ENCODE measurements around the gene SCTR.

SCTR gene

GRCh38 chr2:119440501-119440870, 83.8 kb downstream of the SCTR start:
- no peaks in the 10 kb centered on the region for H4K20me1 ChIP-seq (ENCODE audit: insufficient read depth, low read length)
- TF ChIP-seq CTCF (IDR thresholded peaks at IDR 0.05; ENCODE audit: low read depth, low read length) (no peak), EZH2phosphoT487 (IDR thresholded peaks at IDR 0.05; ENCODE audit: low read depth) (no peak)
- H3K4me1 ChIP-seq (ENCODE audit: low read length), result no peaks in the 10 kb centered on the region
- H3K79me2 ChIP-seq (ENCODE audit: low read length), result no peaks in the 10 kb centered on the region
- H3K36me3 ChIP-seq (replicated peaks; ENCODE audit: low read depth, low read length), result no peaks in the 10 kb centered on the region
- H3K9me3 ChIP-seq (ENCODE audit: insufficient read depth, low read length), result no peaks in the 10 kb centered on the region
- H3K9ac ChIP-seq (ENCODE audit: low read length), result no peak overlapping the region
- H3K27me3 ChIP-seq (ENCODE audit: low read depth, low read length), result peaks cover 25% of the 10 kb centered on the region
- H3K4me2 ChIP-seq (ENCODE audit: low read length), result no peak overlapping the region
- H2AFZ ChIP-seq (ENCODE audit: low read depth, low read length), result no peak overlapping the region
- no peak overlapping the region for H3K4me3 ChIP-seq (ENCODE audit: low read length)
- no peak overlapping the region for H3K27ac ChIP-seq (ENCODE audit: low read length)

- H3K79me2 ChIP-seq (ENCODE audit: low read length), result no peaks in the 10 kb centered on the region
- no peaks in the 10 kb centered on the region for H3K36me3 ChIP-seq (replicated peaks; ENCODE audit: low read depth, low read length)
- no peak overlapping the region for H2AFZ ChIP-seq (ENCODE audit: low read depth, low read length)
- no peak overlapping the region for H3K27ac ChIP-seq (ENCODE audit: low read length)
- H3K9me3 ChIP-seq (ENCODE audit: insufficient read depth, low read length), result no peaks in the 10 kb centered on the region
- no peak overlapping the region for H3K4me2 ChIP-seq (ENCODE audit: low read length)
- H3K9ac ChIP-seq (ENCODE audit: low read length), result no peak overlapping the region
- no peaks in the 10 kb centered on the region for H4K20me1 ChIP-seq (ENCODE audit: insufficient read depth, low read length)
- H3K4me1 ChIP-seq (ENCODE audit: low read length), result no peaks in the 10 kb centered on the region
- TF ChIP-seq EZH2phosphoT487 (IDR thresholded peaks at IDR 0.05; ENCODE audit: low read depth) (no peak), CTCF (IDR thresholded peaks at IDR 0.05; ENCODE audit: low read depth, low read length) (no peak)
- H3K4me3 ChIP-seq (ENCODE audit: low read length), result no peak overlapping the region
- H3K27me3 ChIP-seq (ENCODE audit: low read depth, low read length), result peaks cover 30% of the 10 kb centered on the region
These were observed 84.4 kb downstream of the SCTR start for GRCh38 chr2:119439574-119440500.

GRCh38 chr2:119438726-119439284, 85.5 kb downstream of the SCTR start:
- Histone ChIP-seq H3K4me2 (ENCODE audit: low read length) (no peak overlapping the region), H4K20me1 (ENCODE audit: insufficient read depth, low read length) (no peaks in the 10 kb centered on the region), H3K79me2 (ENCODE audit: low read length) (no peaks in the 10 kb centered on the region), H3K27me3 (ENCODE audit: low read depth, low read length) (peaks cover 41% of the 10 kb centered on the region), H3K27ac (ENCODE audit: low read length) (no peak overlapping the region), H2AFZ (ENCODE audit: low read depth, low read length) (no peak overlapping the region), H3K4me1 (ENCODE audit: low read length) (no peaks in the 10 kb centered on the region), H3K9me3 (ENCODE audit: insufficient read depth, low read length) (no peaks in the 10 kb centered on the region), H3K9ac (ENCODE audit: low read length) (no peak overlapping the region), H3K4me3 (ENCODE audit: low read length) (no peak overlapping the region), H3K36me3 (replicated peaks; ENCODE audit: low read depth, low read length) (no peaks in the 10 kb centered on the region)
- no peak for TF ChIP-seq CTCF (IDR thresholded peaks at IDR 0.05; ENCODE audit: low read depth, low read length)
- no peak for TF ChIP-seq EZH2phosphoT487 (IDR thresholded peaks at IDR 0.05; ENCODE audit: low read depth)

- Histone ChIP-seq H4K20me1 (ENCODE audit: insufficient read depth, low read length) (no peaks in the 10 kb centered on the region), H3K79me2 (ENCODE audit: low read length) (no peaks in the 10 kb centered on the region), H3K27me3 (ENCODE audit: low read depth, low read length) (peaks cover 46% of the 10 kb centered on the region), H3K27ac (ENCODE audit: low read length) (no peak overlapping the region), H3K4me3 (ENCODE audit: low read length) (no peak overlapping the region), H3K4me2 (ENCODE audit: low read length) (no peak overlapping the region), H3K36me3 (replicated peaks; ENCODE audit: low read depth, low read length) (no peaks in the 10 kb centered on the region), H3K9ac (ENCODE audit: low read length) (no peak overlapping the region), H3K4me1 (ENCODE audit: low read length) (no peaks in the 10 kb centered on the region), H2AFZ (ENCODE audit: low read depth, low read length) (no peak overlapping the region), H3K9me3 (ENCODE audit: insufficient read depth, low read length) (no peaks in the 10 kb centered on the region)
- TF ChIP-seq EZH2phosphoT487 (IDR thresholded peaks at IDR 0.05; ENCODE audit: low read depth), result no peak
- TF ChIP-seq CTCF (IDR thresholded peaks at IDR 0.05; ENCODE audit: low read depth, low read length), result no peak
These were observed 86.1 kb downstream of the SCTR start for GRCh38 chr2:119438128-119438656.
